Measurements from ENCODE around the gene SNX8.
A peak's percentile ranks its signal among the peaks of the same experiment; 100 is the strongest.

SNX8 gene

GRCh38 chr7:2222516-2222915, 91.7 kb downstream of the SNX8 start:
- DNase-seq, result no peak

GRCh38 chr7:2220954-2221353, 93.3 kb downstream of the SNX8 start:
- DNase-seq, result no peak

- DNase-seq, result no peak
Measured at GRCh38 chr7:2220506-2220905, 93.7 kb downstream of the SNX8 start.

- DNase-seq, result no peak
Measured at GRCh38 chr7:2220030-2220429, 94.2 kb downstream of the SNX8 start.

- no peak for DNase-seq
Measured at GRCh38 chr7:2219606-2220005, 94.6 kb downstream of the SNX8 start.

- no peak for DNase-seq
Measured at GRCh38 chr7:2219136-2219535, 95.1 kb downstream of the SNX8 start.

GRCh38 chr7:2218444-2218785, 95.8 kb downstream of the SNX8 start:
- no peak for DNase-seq

- DNase-seq, result no peak
Measured at GRCh38 chr7:2217716-2218443, 96.4 kb downstream of the SNX8 start.

GRCh38 chr7:2217206-2217605, 97.0 kb downstream of the SNX8 start:
- DNase-seq, result no peak

GRCh38 chr7:2215851-2216250, 98.4 kb downstream of the SNX8 start:
- DNase-seq, result no peak

GRCh38 chr7:2214636-2215035, 99.6 kb downstream of the SNX8 start:
- no peak for DNase-seq

GRCh38 chr7:2213551-2214215, 100.6 kb downstream of the SNX8 start:
- DNase-seq, result no peak

- DNase-seq, result no peak
Measured at GRCh38 chr7:2212906-2213305, 101.3 kb downstream of the SNX8 start.

GRCh38 chr7:2211926-2212325, 102.3 kb downstream of the SNX8 start:
- no peak for DNase-seq

- DNase-seq, result no peak
Measured at GRCh38 chr7:2211259-2211880, 102.9 kb downstream of the SNX8 start.

GRCh38 chr7:2210551-2211258, 103.5 kb downstream of the SNX8 start:
- DNase-seq, result no peak

GRCh38 chr7:2209961-2210323, 104.3 kb downstream of the SNX8 start:
- DNase-seq, result no peak

GRCh38 chr7:2209146-2209960, 104.9 kb downstream of the SNX8 start:
- DNase-seq, result peak; percentile 57

- no peak for DNase-seq
Measured at GRCh38 chr7:2208712-2209111, 105.5 kb downstream of the SNX8 start.

- DNase-seq, result no peak
Measured at GRCh38 chr7:2205036-2205780, 109.0 kb downstream of the SNX8 start.

- no peak for DNase-seq
Measured at GRCh38 chr7:2204446-2204845, 109.8 kb downstream of the SNX8 start.

Measured in right kidney (tissue), 1 donor.